ENCODE results near the gene ECEL1.

The ECEL1 gene

DNA sequence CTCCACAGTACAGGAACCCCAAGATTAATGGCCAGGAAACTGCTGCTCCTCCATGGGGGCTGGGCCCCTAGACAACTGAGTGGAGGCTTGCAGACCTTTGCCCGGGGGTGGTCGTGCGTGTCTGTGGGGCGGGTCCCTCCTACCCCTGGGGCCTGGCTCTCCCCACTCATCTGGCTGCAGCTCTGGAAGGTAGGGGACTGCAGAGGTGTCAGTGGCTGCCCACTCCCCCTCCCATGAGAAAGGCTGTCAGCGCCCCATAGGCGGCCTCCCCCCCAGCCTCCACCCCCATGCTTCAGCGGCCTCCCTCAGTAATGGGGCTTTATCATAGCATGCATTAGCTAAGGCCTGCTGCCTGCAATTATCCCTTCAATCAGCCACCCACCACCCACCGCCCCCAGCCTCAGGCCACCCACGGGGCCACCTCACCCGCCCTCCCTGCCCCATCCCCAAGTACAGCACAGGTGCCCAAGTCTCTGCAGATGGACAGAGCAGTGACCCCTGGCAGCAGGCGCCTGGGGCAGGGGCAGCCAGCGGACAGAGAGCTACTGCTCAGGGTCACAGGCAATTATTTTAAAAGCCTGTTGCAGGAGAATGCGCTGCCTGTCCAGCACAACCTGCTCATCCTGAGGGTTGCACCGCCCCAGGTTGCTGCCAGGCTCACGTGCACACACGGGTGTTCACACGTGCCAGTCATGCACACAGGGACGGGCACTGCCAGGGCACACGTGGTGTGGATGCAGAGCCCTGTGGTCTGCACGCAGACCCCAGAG lies 9.1 kb upstream of the ECEL1 start:
- Histone ChIP-seq H3K36me3 (ENCODE audit: insufficient read depth, insufficient read length, low read length) (no peaks in the 10 kb centered on the region), H3K9ac (ENCODE audit: insufficient read length, low read depth) (no peak overlapping the region), H3K9me3 (ENCODE audit: insufficient read depth, low read length) (no peaks in the 10 kb centered on the region), H3K27me3 (ENCODE audit: insufficient read depth, insufficient read length) (peaks cover 7% of the 10 kb centered on the region), H3K4me1 (ENCODE audit: insufficient read depth, insufficient read length) (peaks cover 20% of the 10 kb centered on the region), H3K4me3 (ENCODE audit: insufficient read length, low read depth) (no peak overlapping the region)
- no peak for TF ChIP-seq YY1 (IDR thresholded peaks at IDR 0.05; ENCODE audit: insufficient read depth, insufficient read length)
- no peak for TF ChIP-seq ZNF274 (IDR thresholded peaks at IDR 0.05; ENCODE audit: low read depth, low read length)
- no peak for TF ChIP-seq SUZ12 (IDR thresholded peaks at IDR 0.05; ENCODE audit: extremely low read depth, insufficient read depth, insufficient read length)
- DNase-seq (ENCODE audit: low read depth, low spot score), result no peak

- no peak overlapping the region for H3K9ac ChIP-seq (ENCODE audit: insufficient read length, low read depth)
- TF ChIP-seq YY1 (IDR thresholded peaks at IDR 0.05; ENCODE audit: insufficient read depth, insufficient read length), result no peak
- no peak for TF ChIP-seq SUZ12 (IDR thresholded peaks at IDR 0.05; ENCODE audit: extremely low read depth, insufficient read depth, insufficient read length)
- no peak for TF ChIP-seq ZNF274 (IDR thresholded peaks at IDR 0.05; ENCODE audit: low read depth, low read length)
- H3K27me3 ChIP-seq (ENCODE audit: insufficient read depth, insufficient read length), result peaks cover under 1% of the 10 kb centered on the region
- H3K4me3 ChIP-seq (ENCODE audit: insufficient read length, low read depth), result no peak overlapping the region
- H3K36me3 ChIP-seq (ENCODE audit: insufficient read depth, insufficient read length, low read length), result no peaks in the 10 kb centered on the region
- peaks cover 17% of the 10 kb centered on the region for H3K4me1 ChIP-seq (ENCODE audit: insufficient read depth, insufficient read length)
- no peak for DNase-seq (ENCODE audit: low read depth, low spot score)
- H3K9me3 ChIP-seq (ENCODE audit: insufficient read depth, low read length), result no peaks in the 10 kb centered on the region
Measured at GRCh38 chr2:232495292-232495691, 7.7 kb upstream of the ECEL1 start.

- no peak for TF ChIP-seq ZNF274 (IDR thresholded peaks at IDR 0.05; ENCODE audit: low read depth, low read length)
- no peak for TF ChIP-seq SUZ12 (IDR thresholded peaks at IDR 0.05; ENCODE audit: extremely low read depth, insufficient read depth, insufficient read length)
- no peak for TF ChIP-seq YY1 (IDR thresholded peaks at IDR 0.05; ENCODE audit: insufficient read depth, insufficient read length)
- peaks cover 24% of the 10 kb centered on the region for H3K4me1 ChIP-seq (ENCODE audit: insufficient read depth, insufficient read length)
- H3K9me3 ChIP-seq (ENCODE audit: insufficient read depth, low read length), result no peaks in the 10 kb centered on the region
- H3K4me3 ChIP-seq (ENCODE audit: insufficient read length, low read depth), result no peak overlapping the region
- H3K27me3 ChIP-seq (ENCODE audit: insufficient read depth, insufficient read length), result peaks cover 7% of the 10 kb centered on the region
- H3K9ac ChIP-seq (ENCODE audit: insufficient read length, low read depth), result no peak overlapping the region
- no peaks in the 10 kb centered on the region for H3K36me3 ChIP-seq (ENCODE audit: insufficient read depth, insufficient read length, low read length)
- no peak for DNase-seq (ENCODE audit: low read depth, low spot score)
Measured at GRCh38 chr2:232494542-232494941, 6.9 kb upstream of the ECEL1 start.

GRCh38 chr2:232493701-232494474 lies 6.3 kb upstream of the ECEL1 start:
- Histone ChIP-seq H3K9ac (ENCODE audit: insufficient read length, low read depth) (no peak overlapping the region), H3K9me3 (ENCODE audit: insufficient read depth, low read length) (no peaks in the 10 kb centered on the region), H3K4me3 (ENCODE audit: insufficient read length, low read depth) (no peak overlapping the region), H3K36me3 (ENCODE audit: insufficient read depth, insufficient read length, low read length) (no peaks in the 10 kb centered on the region), H3K27me3 (ENCODE audit: insufficient read depth, insufficient read length) (peaks cover 9% of the 10 kb centered on the region), H3K4me1 (ENCODE audit: insufficient read depth, insufficient read length) (peaks cover 24% of the 10 kb centered on the region)
- DNase-seq (ENCODE audit: low read depth, low spot score), result no peak
- TF ChIP-seq YY1 (IDR thresholded peaks at IDR 0.05; ENCODE audit: insufficient read depth, insufficient read length), result no peak
- TF ChIP-seq ZNF274 (IDR thresholded peaks at IDR 0.05; ENCODE audit: low read depth, low read length), result no peak
- no peak for TF ChIP-seq SUZ12 (IDR thresholded peaks at IDR 0.05; ENCODE audit: extremely low read depth, insufficient read depth, insufficient read length)

GRCh38 chr2:232492963-232493700 lies 5.5 kb upstream of the ECEL1 start:
- peaks cover 30% of the 10 kb centered on the region for H3K4me1 ChIP-seq (ENCODE audit: insufficient read depth, insufficient read length)
- H3K27me3 ChIP-seq (ENCODE audit: insufficient read depth, insufficient read length), result peaks cover 16% of the 10 kb centered on the region
- no peak for TF ChIP-seq ZNF274 (IDR thresholded peaks at IDR 0.05; ENCODE audit: low read depth, low read length)
- no peak for TF ChIP-seq SUZ12 (IDR thresholded peaks at IDR 0.05; ENCODE audit: extremely low read depth, insufficient read depth, insufficient read length)
- no peak for TF ChIP-seq YY1 (IDR thresholded peaks at IDR 0.05; ENCODE audit: insufficient read depth, insufficient read length)
- no peak for DNase-seq (ENCODE audit: low read depth, low spot score)
- H3K9ac ChIP-seq (ENCODE audit: insufficient read length, low read depth), result no peak overlapping the region
- no peaks in the 10 kb centered on the region for H3K9me3 ChIP-seq (ENCODE audit: insufficient read depth, low read length)
- H3K36me3 ChIP-seq (ENCODE audit: insufficient read depth, insufficient read length, low read length), result no peaks in the 10 kb centered on the region
- no peak overlapping the region for H3K4me3 ChIP-seq (ENCODE audit: insufficient read length, low read depth)

GRCh38 chr2:232492236-232492848 lies 4.7 kb upstream of the ECEL1 start:
- H3K4me3 ChIP-seq (ENCODE audit: insufficient read length, low read depth), result no peak overlapping the region
- no peaks in the 10 kb centered on the region for H3K9me3 ChIP-seq (ENCODE audit: insufficient read depth, low read length)
- no peak for DNase-seq (ENCODE audit: low read depth, low spot score)
- H3K27me3 ChIP-seq (ENCODE audit: insufficient read depth, insufficient read length), result peaks cover 23% of the 10 kb centered on the region
- no peak for TF ChIP-seq YY1 (IDR thresholded peaks at IDR 0.05; ENCODE audit: insufficient read depth, insufficient read length)
- TF ChIP-seq SUZ12 (IDR thresholded peaks at IDR 0.05; ENCODE audit: extremely low read depth, insufficient read depth, insufficient read length), result no peak
- no peak for TF ChIP-seq ZNF274 (IDR thresholded peaks at IDR 0.05; ENCODE audit: low read depth, low read length)
- no peak overlapping the region for H3K9ac ChIP-seq (ENCODE audit: insufficient read length, low read depth)
- no peaks in the 10 kb centered on the region for H3K36me3 ChIP-seq (ENCODE audit: insufficient read depth, insufficient read length, low read length)
- H3K4me1 ChIP-seq (ENCODE audit: insufficient read depth, insufficient read length), result peaks cover 31% of the 10 kb centered on the region

Data from NT2/D1 (cell line).